GM10248 (cell line): ENCODE measurements around the gene NOP9.

Experiments used
- CTCF ChIA-PET: fragments of 300-600 bp; sonication (Branson Sonifier 250); formaldehyde crosslinking; extraction: SDS; loops from one replicate; lab custom pipeline; 2021; ENCODE audit warnings: antibody characterized with exemption; lab: Yijun Ruan, JAX
- POLR2A ChIA-PET: fragments of 350-650 bp; sonication (Branson Sonifier 250); formaldehyde crosslinking; extraction: SDS; loops from one replicate; lab custom pipeline; 2020; ENCODE audit warnings: antibody characterized with exemption; lab: Yijun Ruan, JAX
- DNase-seq: peaks from one replicate; pipeline ENCODE4 v3.0.0; 2012; ENCODE audit errors: extremely low spot score
- TF ChIP-seq, protein P1 (sequence below): IDR thresholded peaks from 2 replicates; pipeline ENCODE4 v1.5.1; 2012; ENCODE audit warnings: mild to moderate bottlenecking, low read depth; ENCODE audit errors: extremely low read depth, missing control alignments, control extremely low read depth

NOP9 gene

DNA sequence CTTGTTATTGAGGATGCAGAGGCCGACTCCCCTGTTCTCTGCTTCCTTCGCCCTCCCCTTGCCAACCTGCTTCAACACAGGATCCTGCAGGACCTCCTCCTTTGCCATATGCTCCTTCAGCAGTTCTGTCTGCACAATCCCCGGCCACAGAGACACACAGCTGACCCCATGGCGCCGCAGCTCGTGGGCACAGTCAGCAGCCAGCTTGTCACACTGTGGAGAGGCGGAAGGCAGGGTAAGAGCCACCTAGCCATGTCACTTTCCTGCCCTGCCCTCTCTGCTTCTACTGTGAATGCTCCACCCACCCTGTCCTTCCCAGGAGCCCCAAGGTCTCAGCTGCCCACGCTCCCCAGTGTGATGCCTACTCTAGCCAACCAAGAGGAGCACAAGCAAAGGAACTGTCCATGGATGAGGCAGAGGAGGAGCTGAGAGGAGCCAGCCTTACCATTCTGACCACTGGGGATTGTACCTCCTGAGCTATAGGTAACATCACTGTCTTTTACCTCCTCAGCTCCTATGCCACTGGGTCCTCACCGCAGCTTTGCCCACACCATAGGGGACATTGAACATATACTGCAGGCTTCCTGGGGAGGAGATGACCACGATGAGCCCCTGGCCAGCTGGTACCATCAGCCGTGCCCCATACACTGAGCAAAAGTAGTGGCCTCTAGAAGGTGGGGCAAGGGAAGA is 7.4 kb upstream of the NOP9 start:
- CTCF ChIA-PET: interaction anchor here (0.9 to 15.5 kb wide), 11 partner anchors 10 to 77 kb away, joined by 3 to 323 read pairs (median 6); partner anchors contain the start of genes CIDEB, LTB4R, LTB4R2 and MDP1
- TF ChIP-seq, protein P1, sequence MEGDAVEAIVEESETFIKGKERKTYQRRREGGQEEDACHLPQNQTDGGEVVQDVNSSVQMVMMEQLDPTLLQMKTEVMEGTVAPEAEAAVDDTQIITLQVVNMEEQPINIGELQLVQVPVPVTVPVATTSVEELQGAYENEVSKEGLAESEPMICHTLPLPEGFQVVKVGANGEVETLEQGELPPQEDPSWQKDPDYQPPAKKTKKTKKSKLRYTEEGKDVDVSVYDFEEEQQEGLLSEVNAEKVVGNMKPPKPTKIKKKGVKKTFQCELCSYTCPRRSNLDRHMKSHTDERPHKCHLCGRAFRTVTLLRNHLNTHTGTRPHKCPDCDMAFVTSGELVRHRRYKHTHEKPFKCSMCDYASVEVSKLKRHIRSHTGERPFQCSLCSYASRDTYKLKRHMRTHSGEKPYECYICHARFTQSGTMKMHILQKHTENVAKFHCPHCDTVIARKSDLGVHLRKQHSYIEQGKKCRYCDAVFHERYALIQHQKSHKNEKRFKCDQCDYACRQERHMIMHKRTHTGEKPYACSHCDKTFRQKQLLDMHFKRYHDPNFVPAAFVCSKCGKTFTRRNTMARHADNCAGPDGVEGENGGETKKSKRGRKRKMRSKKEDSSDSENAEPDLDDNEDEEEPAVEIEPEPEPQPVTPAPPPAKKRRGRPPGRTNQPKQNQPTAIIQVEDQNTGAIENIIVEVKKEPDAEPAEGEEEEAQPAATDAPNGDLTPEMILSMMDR: no peak
- no peak for DNase-seq
- POLR2A ChIA-PET: interaction anchor here (0.6 to 1.8 kb wide), 3 partner anchors 22 to 63 kb away, joined by 3 to 6 read pairs (median 4); partner anchors contain the start of gene TINF2

- no peak for DNase-seq
- POLR2A ChIA-PET: interaction anchor here (1.8 kb wide), 1 partner anchor 51 kb away, joined by 6 read pairs; the partner anchor contains the start of gene TINF2
- TF ChIP-seq, protein P1: no peak
- CTCF ChIA-PET: interaction anchor here (1.1 to 15.5 kb wide), 8 partner anchors 9 to 78 kb away, joined by 4 to 323 read pairs (median 9); partner anchors contain the start of genes CIDEB, LTB4R, LTB4R2 and MDP1
Observed at GRCh38 chr14:24293525-24293924, 6.1 kb upstream of the NOP9 start.

- ChIA-PET CTCF (interaction anchor here (0.7 to 15.5 kb wide), 30 partner anchors 12 to 285 kb away, joined by 3 to 323 read pairs (median 9); partner anchors contain the start of genes CHMP4A, CIDEB, GMPR2 and IPO4), POLR2A (interaction anchor here (0.5 to 1.5 kb wide), 3 partner anchors 22 to 54 kb away, joined by 3 to 9 read pairs (median 6); partner anchors contain the start of genes RABGGTA and TINF2)
- peak; percentile 81 for DNase-seq
- TF ChIP-seq, protein P1: peak; percentile 75
Observed at GRCh38 chr14:24296341-24297157, 3.1 kb upstream of the NOP9 start.

DNA sequence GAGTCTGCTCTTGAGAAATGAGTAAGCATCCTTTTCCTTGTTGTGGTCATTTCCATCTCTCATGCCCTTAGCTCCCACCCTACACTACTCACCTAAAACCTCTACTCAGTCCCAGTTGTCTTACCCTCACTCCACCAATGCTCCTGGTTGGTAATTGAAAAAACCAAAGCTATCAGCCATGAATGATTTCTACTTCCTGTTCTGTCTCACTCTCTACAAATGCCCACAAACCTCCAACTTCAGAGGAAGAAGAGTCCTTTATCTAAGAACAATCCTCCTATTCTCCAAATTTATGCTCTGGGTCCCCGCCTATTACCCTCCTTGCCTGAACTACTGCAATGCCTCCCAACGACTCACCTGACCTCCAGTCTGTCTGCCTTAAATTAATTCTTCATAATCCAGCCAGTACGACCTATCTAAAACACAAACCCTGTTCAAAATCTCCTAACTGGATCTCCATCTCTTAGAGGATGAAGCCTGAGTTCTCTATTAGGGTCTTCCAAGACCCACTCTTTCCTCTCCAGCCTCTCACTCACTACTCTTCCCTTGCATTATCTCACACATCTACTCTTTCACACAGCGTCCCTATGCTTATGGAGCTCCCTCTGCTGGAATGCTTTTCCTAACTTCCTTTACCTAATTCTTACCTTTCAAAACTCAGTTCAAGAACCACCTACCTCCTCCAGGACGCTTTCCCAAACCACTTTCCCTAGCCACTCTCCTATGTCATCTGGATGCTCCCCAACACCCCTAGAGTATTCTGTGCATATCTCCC is 2.3 kb upstream of the NOP9 start:
- CTCF ChIA-PET: interaction anchor here (0.7 to 15.5 kb wide), 30 partner anchors 12 to 286 kb away, joined by 3 to 323 read pairs (median 9); partner anchors contain the start of genes CHMP4A, CIDEB, DCAF11 and GMPR2

GRCh38 chr14:24298892-24299254 is 777 bp upstream of the NOP9 start:
- TF ChIP-seq, protein P1: no peak
- CTCF ChIA-PET: interaction anchor here (0.8 to 15.5 kb wide), 14 partner anchors 11 to 240 kb away, joined by 3 to 323 read pairs (median 12); partner anchors contain the start of genes CIDEB, GMPR2, IRF9 and LTB4R
- POLR2A ChIA-PET: interaction anchor here (1.0 kb wide), 1 partner anchor 57 kb away, joined by 3 read pairs; the partner anchor contains the start of gene TINF2
- DNase-seq: no peak

More for the DNA sequence above, 2.3 kb upstream of the NOP9 start:
- no peak for DNase-seq
- POLR2A ChIA-PET: interaction anchor here (0.6 to 1.5 kb wide), 3 partner anchors 23 to 55 kb away, joined by 3 to 9 read pairs (median 6); partner anchors contain the start of genes RABGGTA and TINF2
- TF ChIP-seq, protein P1: peak; percentile 42
